Daoy (cell line): ENCODE data around the gene CPSF6. TPM values are rescaled to one million over a fixed set of nuclear protein-coding genes. Genes with fewer than 3 reads are reported as not detected.
"Not testable (repeated sequence)": the region's sequence is repeated elsewhere in the genome, so short reads cannot be mapped to it uniquely, and the experiment has no call there.

Experiments
- DNase-seq: peaks from one replicate; pipeline ENCODE4 v3.0.0-alpha.2; 2015; ENCODE audit warnings: low read depth
- total RNA-seq: library from RNA; depleted of rRNA; stranded (reverse); fragments of >200 nt; shearing (Covaris generic); gene quantifications from 2 replicates; pipeline ENCODE4 v1.2.3, GENCODE V29; 2014; rRNA removed

The CPSF6 gene, protein sequence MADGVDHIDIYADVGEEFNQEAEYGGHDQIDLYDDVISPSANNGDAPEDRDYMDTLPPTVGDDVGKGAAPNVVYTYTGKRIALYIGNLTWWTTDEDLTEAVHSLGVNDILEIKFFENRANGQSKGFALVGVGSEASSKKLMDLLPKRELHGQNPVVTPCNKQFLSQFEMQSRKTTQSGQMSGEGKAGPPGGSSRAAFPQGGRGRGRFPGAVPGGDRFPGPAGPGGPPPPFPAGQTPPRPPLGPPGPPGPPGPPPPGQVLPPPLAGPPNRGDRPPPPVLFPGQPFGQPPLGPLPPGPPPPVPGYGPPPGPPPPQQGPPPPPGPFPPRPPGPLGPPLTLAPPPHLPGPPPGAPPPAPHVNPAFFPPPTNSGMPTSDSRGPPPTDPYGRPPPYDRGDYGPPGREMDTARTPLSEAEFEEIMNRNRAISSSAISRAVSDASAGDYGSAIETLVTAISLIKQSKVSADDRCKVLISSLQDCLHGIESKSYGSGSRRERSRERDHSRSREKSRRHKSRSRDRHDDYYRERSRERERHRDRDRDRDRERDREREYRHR
- 30.6 and 35.3 TPM in 2 replicates for total RNA-seq

DNA sequence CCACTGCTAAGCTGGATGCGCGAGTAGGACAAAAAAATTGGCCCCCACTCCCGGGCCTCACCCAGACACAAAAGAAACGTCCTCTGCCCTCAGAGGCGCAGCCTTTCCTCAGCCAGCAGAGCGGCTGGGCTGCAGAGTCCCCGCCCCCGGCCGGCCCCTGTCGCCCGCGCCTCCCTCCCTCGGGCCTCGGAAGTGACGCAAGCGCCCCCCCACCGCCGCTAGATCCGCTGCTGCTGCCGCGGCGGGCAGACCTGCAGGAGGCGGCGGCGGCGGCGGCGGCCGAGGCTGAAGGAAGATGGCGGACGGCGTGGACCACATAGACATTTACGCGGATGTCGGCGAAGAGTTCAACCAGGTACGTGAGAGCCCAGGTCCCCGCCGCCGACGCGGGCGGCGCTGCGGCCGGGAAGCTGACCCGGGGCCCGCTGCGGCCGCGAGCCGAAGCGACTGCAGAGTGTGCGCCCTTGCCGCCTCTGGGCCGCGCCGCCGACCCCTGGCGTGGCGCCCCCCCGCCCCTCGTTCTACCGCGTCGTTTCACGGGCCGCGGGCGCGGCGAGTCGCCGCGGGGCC lies at the start of gene CPSF6:
Gene CPSF6, plus strand, starts transcription at position 218 of the 570 bp plus-strand sequence. Its CDS starts 78 bp downstream, at position 296.
- peak; percentile 97 for DNase-seq

DNA sequence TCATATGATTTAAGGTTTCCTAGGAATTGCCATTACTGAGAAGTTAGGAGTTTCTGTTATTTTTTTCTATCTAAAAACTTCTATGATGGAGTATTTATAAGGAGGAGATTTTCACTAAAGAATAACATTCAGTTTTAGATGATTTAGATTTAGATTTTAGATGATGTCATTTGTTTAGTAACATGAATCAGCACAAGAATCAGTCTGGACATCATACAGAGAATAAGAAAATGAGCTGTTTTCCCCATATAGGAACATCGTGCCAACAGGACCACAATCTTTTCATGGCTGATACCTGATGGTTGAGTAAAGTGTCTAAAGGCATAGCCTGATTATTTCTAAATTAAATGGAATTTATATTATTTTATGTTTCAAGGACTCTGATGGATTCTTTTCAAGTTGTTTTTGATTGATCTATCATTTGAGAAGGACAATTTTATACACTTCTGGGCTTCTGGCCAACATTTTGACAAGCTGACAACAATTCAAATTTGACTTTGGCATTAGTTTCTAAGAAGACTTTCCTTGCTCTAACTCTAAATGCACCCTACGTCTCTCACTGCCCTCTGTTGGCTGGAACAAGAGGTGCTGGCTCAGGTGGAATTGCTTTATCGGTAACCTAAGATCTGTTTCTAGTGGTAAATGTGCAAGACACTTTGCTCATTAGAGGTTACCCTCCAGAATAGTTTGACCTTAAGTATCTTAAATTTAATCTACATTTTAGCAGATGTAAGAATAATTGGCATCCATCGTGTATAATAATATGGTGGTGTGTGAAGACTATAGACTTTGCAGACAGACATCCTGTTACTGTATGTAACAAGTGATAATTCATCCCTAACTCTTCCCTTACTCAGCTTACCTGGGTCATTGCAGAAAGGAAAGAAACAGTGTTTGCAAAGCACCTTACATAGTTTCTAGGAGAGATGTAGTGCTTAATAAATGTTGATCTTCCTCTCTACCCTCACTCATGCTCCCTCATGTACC lies 42.8 kb upstream of the CPSF6 start:
- DNase-seq, result no peak

DNA sequence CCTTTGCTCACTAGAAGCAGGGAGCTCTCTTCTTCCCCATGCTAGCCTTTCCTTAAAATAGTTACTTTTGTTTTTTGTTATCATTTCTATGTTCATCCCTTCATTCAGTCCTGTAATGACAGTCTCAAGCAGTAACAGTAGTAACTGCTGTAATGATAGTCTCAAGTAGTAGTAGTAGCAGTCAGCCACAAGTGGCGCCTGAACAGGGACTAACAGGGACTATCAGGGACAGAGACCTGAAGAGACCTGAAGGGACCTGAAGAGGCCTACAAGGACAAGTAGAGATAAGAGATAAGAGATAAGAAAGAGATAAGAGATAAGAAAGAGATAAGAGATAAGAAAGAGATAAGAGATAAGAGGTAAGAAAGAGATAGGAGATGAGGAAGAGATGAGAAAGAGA lies 39.4 kb upstream of the CPSF6 start:
- DNase-seq, result not testable (repeated sequence)

DNA sequence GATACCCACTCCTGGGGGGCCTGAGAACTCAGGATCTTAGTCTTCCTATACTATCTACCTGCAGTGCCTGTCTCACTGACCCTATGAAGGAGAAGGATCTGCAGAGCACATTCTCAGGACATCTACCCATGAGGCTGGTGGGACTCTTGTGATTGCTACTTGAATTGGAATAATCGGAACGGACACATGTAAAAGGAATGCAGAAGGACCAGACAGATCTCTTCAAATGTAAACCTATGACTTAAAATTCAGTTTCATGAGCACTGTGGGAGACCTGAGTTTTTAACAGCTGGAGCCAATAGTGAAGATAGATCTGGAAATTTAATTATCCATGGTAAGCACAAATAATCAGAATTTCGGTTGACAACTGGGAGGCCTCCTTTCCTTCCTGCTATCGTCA lies 35.2 kb upstream of the CPSF6 start:
- no peak for DNase-seq

DNA sequence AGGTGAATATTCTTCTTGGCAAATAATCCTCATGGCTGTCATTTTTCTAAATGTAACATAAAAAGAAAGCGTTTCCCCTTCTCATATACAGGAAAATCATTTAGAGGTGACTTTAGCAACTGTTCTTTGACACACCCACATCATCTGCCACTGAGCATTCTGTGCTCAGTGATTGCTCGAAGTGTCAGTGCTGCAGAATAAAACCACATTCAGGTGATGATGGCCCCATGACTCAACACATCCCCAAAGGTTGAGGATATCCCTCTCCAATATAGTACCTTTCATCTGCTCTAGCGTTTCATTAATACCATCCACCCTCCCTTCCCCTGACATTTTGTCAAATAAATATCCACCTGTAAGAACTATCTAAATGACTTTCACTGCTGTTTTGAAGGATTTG lies 28.7 kb upstream of the CPSF6 start:
- DNase-seq, result no peak

DNA sequence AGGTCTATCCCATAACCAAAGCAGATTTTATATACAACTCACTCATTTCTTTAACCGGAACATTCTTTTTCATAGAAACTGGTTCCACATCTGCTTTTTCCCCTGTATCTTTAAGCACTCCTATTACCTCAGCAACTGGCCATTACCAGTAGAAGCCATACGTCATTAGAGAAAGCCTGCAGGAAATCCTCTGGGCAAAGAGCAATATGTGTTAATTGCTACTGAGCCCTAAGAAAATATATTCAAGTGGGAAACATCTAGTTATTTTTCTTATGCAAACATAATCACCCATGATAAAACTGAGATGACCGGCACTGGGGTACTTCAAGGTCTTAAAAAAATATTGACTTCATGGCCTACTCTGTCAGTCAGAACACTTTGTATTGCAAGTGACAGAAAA lies 28.2 kb upstream of the CPSF6 start:
- DNase-seq, result no peak

DNA sequence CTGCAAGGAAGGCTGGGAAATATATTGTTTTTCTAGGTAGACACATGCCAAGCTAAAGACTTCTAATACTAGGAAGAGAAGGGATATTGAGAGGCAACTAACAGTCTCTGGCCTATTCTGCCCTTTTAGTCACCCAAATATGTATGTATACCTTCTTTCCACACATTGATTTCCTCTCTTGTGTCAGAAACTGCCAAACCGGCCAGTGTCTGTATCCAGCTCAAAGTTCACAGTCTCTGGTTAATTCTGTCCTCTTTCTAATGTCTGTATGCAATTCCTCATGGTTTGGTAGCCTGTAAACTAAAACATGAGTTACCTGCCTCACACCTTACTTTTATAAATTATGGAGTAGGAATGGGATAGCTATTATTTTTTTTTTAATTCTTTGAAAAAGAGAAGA lies 25.2 kb upstream of the CPSF6 start:
- no peak for DNase-seq

DNA sequence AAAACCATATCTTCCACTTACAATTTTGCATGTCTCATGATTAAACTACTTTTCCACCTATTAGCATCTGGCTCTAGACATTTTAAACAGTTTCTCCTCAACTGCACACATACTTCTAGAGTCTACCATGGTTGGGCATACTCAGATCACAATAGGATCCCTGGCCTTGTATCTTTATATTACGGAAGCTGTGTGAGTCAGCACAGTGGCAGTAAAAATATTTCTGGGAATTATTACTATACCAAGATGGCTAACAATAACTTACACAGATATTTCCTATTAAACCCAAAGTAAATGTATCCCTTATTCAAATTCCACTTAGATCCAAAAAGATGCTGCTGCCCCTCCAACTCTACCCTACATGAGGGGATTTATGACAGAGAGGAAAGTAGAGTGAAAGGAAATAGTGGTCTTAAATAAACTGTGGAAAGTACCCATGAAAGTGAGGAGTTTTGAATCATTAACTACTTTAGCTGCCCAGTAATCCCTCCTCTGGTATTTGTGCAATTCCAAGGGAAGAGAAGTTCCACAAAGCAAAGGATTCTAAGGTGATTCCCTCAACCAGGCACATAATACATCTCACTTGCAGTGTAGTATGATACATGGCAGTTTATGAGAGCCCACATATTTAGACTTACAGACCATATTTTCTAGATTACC lies 14.0 kb upstream of the CPSF6 start:
- DNase-seq, result no peak

DNA sequence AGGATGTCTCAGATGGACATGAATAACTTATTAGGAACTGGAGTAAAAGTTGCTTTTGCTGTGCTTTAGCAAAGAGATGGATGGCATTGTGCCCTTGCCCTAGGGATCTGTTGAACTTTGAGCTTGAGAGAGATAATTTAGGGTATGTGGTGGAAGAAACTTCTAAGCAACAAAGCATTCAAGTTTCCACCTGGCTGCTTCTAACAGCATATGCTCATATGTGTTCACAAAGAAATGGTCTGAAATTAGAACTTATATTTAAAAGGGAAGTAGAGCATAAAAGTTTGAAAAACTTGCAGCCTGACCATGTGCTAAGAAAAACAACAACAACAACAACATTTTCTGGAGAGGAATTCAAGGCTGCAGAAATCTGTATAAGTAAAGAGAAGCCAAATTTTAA lies 7.9 kb upstream of the CPSF6 start:
- no peak for DNase-seq

DNA sequence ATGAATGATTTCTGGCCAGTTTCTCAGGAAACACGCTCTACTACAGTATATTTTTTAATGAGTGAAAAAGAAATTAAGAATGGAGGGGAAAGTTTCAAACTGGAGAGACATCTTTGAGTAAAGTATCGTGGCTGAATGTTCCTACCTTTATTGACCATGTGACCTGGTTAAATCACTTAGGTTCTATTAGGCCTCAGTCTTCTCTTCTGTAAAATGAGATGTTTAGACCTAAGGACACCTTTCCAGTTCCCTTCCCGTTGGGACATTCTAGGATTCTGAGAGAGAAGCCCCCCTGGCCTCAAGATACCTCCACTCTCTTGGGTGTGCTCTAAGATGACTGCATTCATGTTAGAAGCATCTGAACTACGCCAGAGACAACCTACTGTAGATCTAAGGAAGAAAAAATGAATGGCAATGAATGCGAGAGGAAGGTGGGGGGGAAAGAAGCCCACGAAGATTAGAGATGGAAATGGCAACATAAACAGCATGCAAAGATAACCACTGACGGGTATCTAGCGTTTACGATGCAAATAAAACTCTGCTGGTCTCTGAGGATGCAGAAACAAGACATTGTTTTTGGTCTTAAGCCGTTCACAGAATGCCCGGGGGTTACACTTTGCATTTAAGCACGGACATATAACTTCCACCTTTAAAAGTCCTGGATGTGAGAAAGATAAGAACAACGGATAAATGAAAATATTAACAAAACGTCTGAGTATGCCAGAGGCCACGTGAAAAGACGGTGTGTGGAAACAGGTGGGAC lies 599 bp upstream of the CPSF6 start:
- no peak for DNase-seq

DNA sequence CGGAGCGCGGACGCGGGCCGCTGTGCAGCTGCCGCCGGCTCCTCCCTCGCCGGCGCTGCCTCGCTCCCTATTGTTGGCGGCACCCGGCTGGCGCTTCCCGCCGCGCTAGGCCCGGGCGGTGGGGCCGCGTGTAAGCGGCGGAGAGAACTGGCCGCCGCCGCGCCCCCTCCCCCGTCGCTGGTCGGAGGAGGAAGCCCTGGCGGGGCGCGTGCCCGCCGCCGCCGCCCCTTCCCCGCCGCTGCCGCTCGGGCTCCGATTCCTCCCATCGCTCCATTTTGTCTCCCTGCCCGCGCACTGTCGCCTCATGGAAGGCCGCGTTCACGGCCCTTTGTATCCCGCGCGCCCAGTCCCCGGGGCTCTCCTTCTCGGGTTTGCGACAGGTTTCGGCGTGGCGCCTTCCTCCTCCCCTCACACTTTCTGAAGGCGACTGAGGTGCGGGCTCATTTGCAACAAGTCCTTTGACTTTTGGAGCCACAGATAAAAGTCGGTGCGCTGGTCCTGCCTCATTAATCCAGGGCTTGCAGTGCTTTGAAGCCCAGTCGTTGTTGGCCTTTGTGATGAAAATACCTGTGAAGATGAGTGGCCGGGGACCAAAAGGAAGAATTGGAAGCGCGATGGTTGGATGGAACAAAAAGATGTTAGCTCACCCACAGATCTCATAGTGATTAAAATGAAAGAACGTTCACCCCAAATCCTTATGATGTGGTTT lies 707 bp downstream of the CPSF6 start:
- peak; percentile 58 for DNase-seq

DNA sequence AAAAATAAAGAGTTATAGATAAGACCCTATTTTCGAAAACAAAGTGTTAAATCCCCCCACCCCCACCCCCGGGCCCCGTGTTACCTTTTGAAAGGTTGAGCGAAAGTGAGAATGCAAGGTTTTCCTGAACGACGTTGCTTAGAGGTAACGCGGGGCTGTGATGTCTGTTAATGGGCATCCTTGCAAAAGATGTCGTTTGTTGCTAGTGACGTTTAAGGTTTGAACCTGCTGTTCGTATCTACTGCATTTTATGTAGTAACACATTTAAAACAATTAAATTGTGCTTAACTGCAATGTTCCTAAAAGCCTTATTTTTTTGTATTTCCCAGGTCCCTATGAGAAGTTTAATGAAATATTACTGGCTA lies 1.2 kb downstream of the CPSF6 start:
- DNase-seq, result no peak

DNA sequence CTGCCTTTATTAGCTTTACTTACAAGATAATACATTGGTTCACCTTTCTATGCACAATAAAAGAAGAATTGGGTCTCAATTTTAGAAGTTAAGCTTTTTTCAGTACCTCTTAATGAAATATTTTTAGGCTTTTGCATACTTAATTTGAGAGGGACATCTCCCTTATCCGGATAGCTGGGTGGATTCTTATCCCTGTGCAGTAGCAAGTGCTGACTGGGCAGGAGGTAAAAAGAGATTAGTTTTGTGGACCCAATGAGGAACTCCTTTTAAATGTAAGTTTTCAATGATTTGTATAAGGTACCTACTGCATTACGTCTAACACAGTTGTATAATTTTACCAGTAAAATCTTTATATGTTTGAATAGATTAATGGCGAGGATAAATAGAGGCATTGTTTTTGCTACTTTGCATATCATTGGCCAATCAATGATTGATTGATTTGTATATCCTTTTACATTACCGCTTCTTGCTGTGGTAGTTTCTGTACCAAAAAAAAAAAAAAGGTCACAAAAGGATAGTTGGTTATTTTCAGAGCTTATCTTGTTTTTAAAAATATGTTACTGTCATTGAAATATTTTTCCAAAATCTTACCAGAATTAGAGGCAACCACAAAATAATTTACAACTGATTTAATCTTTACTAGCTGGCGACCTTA lies 2.2 kb downstream of the CPSF6 start:
- DNase-seq, result no peak

DNA sequence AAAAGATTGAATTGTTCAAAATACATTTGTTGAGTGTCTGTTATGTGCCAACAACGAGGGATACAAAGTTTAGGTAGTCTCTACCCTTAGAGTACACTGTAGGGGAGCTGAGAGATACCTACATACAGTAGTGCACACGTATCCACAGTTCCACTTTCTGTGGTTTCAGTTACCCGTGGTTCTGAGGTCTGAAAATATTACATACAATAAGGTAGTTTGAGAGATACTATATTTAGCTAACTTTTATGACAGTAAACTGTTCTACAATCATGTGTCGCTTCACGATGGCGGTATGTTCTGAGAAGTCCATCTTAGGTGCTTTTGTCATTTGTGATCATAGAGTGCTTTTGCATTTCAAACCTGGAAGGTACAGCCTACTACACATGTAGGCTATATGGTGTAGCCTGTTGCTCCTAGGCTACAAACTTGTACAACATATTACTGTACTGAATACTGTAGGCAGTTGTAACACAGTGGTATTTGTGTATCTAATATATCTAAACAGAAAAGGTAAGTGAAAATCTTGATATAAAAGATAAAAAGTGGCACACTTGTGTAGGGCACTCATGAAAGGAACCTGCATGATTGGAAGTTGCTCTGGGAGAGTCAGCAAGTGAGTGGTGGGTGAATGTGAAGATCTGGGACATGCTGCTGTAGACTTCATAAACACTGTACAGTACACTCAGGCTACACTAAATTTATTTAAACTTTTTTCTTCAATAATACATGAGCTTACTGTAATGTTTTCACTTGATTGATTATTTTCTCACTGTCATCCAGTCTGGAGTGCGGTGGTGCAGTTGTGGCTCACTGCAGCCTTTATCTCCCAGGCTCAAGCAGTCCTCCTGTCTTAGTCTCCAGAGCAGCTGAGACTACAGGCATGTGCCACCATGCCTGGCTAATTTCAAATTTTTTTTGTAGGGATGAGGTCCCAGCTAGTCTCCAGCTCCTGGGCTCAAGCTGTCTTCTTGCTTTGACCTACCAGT lies 4.0 kb downstream of the CPSF6 start:
- no peak for DNase-seq

DNA sequence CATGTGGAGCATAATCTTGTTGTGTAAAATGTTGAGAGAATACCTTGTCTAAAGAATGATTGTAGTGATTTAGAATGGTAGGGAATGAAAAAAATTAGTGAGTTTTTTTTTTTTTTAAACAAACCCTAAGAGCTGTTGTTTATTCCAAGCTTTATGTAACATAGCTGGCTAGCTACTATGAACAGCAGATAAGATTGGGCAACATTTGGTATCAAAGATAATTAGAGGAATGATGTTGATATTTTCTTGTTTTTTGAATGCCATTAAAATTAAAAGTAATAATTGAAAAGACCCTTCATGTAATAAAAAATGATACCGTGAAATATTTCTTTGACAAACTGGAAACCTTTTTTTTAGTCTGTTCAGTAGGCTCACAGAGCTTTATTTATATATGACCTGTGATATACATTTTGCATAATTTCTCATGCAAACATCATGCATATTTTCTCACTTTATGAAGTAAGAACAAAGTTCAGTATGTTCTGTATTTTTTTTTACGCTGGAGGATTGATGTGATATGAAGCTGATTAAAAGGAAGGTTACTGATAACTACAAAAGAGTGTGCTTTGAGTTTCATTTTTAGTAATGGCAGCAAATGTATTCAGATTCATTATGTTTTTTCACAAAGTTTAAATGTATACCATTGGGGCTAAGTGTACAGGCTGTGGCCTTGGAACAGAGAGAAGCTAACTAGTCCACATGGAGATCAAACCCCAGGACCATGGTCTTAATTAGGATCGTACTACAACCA lies 8.1 kb downstream of the CPSF6 start:
- DNase-seq, result no peak

DNA sequence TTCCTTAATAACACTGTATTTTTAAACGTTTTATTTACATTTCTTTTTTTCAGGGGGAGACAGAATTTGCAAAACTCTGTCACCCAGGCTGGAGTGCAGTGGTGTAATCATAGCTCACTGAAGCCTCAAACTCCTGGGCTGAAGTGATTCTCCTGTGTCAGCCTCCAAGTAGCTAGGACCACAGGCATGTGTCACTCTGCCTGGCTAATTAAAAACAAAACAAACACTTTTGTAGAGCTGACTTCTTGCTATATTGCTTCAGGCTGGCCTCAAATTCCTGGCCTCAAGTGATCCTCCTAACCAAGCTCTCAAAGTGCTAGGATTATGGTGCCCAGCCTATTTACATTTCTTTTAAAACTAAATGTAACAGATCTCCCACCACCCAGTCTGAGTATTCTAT lies 12.7 kb downstream of the CPSF6 start:
- DNase-seq, result peak; percentile 19

DNA sequence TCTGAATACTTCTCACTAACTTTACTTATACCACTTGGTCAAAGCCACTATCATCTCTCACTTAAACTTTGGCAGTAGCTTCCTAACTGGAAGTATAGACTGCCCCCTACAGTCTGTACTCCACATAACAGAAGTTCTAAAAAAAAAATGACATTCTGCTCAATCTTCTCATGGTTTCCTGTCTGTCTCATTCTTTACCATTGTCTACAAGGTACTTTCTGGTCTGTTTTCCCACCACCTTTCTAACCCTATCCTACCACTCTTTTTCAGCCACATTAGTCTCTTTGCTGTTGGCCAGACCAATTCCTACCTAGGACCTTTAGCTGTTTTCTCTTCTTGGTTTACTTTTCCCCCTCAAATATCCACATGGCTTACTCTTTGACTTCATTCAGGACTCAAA lies 14.7 kb downstream of the CPSF6 start:
- DNase-seq, result peak; percentile 16

DNA sequence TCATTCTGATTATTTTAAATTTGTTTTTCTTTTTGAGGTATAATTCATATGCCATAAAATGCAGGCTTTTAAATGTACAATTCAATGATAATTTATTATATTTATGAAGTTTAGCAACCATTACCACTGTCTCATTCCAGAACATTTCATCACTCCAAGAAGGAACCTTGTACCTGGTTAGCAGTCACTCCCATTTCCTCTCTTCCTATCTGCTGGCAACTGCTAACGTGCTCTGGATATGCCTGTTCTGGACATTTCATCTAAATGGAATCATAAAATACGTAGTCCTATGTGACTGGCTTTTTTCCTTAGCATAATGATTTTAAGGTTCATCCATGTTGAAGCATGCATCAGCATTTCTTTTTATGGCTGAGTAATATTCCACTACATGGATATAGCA lies 15.5 kb downstream of the CPSF6 start:
- no peak for DNase-seq
